HG02852 (cell line): Measurements from ENCODE around the gene MAPK12.
A peak's percentile ranks its signal among the peaks of the same experiment; 100 is the strongest.

Experiments used
- ATAC-seq: cut with Tn5 transposase; IDR thresholded peaks from one replicate; pipeline ENCODE4 v1.9.1; 2021; ENCODE audit warnings: mild to moderate bottlenecking, moderate library complexity; ENCODE audit not compliant: unreplicated experiment

The MAPK12 gene

DNA sequence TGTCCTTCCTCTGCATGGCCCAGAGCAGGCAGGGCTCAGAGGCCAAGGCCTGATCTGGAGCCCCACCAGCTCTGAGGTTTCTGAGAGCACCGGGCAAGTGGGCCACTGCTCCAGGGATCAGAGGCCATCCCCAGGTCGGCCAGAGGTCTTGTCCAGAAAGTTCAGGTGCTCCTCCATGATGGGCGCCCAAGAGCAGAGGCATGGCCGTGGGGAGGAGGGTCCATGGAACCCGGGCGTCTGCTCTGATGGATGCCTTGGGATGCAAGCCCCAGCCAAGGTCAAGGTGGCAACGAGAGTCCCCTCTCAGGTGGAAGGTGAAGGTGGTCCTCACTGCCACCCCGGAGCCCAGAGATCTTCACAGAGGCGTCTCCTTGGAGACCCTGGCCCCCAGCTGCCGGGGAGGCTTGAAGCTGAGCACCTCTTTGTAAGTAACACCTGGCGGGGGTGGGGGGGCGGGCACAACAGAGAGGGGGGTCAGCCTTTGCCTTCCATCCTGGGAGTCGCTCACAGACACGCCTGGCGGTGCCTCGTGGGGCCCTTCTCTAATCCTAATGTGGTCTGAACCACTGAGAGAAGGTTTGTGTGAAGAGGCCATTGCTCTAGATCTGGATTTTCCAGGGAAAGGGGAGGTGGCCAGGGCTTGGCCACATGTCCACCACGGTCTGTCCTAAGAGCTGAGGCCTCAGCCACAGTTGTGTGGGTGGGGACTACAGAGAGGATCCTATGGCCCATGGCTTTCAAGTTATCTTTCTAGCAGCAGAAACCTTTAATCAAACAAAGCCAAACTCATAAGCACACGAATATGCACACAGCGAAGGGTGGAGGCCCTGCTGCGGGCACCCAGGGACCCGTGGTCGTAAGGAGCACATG, 8.2 kb downstream of the MAPK12 start:
- ATAC-seq: no peak

DNA sequence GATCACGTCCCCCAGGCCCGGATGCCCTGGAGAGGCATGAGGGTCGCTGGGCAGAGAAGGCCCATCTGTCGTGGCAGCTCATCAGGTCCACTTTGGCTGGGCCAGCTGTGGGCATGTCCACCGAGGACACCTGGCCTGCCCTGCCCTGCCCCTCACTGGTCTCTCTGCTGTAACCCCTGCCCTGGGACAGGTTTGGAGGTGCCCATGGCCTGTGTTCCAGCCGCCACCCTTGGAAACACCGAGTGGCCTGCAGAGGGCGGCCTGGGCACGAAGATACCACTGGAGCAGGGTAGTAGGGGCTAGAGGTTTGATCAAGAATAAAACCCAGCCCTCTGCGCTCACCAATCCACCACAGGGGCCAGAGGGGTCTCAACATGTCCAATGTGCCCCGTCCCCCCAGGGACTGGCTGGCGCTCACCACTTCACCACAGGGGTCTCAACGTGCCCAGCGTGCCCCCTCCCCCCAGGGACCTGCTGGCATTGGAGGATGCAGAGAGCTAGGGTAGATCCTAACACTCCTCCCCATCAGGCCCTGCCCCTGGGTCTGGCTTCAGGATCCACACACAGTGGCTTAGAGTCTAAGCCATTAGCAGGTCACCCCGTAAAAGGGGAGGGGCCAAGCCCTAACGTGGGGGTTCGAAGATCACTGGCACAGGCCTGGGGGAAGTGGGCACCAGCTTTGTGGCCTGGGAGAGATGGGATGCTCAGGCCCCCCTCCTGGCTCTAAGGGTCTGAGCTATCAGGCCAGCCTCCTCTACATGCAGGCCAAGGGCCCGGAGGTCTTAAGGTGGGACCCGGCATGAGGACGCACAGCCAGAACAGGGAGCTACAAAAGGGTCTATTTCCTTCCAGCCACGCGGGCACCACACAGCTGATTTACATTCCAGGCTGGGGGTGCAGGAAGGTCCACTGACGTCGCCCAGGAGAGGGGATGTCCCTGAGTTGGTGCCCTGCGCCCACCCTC, 9.1 kb downstream of the MAPK12 start:
- no peak for ATAC-seq

DNA sequence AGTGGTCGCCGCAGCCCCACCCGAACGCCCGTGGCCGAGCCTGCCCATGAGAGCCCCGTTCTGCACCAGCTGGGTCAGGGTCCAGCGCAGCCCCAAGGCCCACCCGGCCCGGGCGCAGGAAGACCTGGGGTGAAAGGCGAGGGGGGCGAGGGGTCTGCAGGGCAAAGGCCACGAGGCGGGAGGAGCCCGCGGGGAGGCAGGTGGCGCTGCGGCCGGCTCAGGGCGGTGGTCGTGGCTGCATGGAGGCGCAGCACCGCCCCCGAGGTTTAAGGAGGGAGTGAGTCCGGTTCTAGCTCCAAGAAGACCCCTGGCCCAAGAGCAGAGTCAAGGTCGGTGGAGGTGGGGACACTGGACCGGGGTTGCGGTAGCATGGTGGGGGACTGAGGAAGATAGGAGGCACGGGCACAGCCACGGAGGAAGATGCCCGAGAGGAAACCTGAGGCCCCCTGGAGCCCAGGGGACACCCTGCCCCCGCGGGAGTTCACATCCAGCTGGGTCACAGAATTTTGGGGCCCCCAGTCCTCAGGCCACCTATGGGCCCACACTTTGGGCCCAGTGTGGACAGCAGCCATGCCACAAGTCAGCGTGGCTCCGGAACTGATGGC, 9.9 kb downstream of the MAPK12 start:
- no peak for ATAC-seq

DNA sequence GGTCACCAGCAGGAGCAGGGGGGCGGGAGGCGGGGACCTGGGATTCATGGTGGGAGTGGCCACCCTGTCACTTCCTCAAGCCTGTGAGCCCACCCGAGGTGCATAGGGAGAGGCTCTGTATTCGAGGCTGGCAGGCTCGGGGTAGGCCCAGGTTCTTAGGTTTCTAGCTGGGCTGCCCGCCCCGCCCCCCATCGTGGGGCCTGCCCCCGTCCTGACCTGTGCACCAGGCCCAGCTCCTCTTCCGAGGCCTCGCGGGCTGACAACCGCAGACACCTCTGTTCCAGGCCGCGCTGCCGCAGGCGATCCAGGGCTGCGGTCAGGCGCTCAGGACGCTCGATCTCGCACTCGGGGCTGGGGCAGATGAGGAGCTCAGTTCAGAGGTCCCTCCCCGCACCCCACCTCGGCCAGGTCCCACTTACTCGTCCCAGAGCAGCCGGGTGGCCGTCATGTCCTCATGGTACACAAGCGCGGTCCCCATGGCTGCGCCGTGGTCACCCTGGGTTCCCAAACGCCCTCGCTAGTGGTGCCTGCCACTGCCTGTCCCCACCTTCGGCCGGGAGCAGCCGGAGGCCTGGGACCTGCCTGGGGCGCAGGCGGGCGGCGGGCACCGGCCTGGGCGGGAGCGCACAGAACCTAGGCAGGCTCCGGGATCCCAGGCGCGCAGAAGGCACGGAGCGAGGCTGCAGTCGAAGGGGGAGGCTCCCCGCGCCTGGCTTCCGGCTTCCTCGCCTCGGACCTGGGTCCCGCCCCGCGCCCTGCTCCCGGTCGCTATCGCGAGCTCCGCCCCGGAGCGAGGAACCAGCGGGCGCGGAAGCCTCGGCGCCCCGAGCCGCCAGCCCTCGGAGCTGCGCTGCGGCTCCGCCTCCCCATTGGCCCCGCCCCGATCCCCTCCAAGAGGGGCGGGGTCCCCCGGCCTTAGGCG, 10.7 kb downstream of the MAPK12 start, which contains the start of gene HDAC10:
TSS of gene HDAC10 (minus strand) at position 711 of the 922 bp plus-strand sequence. CDS start at position 478, 233 bp downstream.
- ATAC-seq: peak; percentile 58

DNA sequence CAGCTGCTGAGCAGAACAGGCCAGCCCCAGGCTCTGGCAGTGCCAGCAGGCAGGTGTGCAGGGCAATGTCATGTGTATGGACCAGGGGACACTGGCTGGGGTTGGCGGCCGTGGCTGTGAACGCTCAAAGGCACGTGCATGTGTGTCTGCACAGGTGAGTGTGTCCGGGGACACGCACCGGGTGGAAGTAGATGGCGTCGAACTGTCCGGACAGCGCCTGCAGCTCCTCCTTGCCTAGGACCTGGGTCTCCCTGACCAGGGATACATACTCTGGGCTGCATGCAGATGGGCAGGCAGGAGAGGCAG, 11.3 kb downstream of the MAPK12 start:
- ATAC-seq: no peak

DNA sequence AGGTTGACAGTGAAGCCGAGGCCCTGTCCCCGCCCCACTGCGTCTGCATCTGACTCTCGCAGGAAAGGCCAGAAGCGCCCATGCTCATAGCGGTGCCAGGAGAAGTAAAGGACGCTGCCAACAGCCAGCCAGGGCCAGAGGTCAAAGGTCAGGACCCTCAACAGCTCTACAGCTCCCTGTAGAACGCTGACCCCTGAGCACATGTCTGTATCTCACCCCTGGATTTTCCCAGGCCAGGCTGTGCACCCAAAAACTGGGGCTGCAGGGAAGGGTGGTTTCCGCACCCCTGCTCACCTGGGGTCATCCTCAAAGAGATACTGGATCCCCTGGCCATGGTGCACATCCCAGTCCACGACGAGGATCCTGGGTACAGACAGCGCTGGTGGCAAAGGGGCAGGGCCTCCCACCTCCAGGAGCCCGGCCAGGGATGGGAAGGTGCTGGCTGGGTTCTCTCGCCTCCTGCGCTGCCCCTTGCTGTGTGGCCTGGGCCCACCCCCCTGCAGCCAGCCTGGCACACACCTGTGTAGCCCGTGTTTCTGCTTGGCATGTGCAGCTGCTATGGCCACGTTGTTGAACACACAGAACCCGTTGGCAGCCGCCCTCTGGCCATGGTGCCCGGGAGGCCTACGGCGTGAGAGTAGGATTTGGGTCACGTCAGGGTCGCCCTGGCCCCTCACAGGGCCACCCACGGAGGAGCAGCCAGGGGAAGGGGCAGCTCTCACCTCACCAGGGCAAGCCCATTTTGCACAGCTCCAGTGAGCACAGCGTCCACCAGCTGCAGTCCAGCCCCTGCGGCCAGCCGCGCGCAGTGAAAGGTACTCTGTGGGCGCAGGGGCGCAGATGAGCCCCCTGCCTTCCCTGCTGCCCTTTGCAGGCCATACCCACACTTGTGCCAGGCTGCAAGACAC, 11.9 kb downstream of the MAPK12 start:
- no peak for ATAC-seq

DNA sequence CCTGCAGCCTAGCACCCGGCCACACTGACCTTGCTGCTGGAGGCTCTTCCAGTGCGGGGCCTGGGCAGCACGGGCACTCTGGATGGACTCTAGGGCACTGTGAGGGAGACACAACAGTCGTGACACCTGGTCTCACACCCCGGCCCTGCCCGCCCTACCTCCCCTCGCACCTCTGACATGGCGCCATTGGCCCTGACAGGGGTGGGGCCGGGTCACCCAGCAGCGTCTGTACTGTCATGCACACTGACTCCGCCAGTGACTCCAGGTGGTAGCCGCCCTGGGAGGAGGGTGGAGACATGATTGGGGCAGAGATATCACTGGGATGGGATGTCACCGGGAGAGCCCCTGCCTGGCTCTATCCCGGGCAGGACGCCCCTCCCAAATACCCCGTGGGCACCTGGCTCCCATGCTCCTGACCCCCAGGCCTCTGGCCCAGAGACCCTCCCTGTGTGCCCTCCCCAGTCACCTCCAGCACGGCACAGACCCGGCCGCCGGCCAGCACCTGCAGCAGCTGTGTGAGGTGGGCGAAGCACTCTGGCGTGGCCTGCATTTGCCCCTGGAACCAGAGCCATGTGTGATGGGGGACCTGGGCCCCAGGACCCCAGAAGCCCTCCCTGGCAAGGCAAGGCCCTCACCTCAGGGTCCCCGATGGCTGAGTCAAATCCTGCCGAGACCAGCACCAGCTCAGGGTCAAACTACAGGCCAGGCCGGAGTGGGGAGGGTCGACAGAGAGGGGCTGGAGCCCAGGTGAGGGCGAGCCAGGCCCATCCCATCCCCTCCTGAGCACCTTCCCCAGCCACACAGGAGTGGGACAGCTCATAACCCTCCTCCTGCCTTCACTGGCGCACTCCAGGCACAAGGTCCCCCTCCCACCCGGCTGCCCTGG, 13.0 kb downstream of the MAPK12 start:
- no peak for ATAC-seq

DNA sequence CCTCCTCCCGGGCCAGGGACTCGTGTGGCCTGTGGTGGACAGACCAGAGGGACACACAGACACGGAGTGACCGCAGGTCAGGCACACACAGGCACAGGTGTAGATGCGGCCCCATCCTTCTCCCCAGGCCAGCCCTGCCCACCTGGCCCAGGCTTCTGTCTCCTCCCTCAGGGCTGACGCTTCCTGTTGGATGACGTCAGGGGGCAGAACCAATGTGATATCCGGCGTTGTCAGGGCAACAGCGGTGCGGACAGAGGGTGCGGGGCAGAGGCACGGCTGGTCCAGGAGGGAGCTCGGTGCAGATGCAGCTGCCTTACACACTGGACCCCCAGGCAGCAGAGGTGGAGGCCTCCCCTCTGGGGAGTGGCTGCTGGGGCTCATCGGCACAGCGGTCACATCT, 13.7 kb downstream of the MAPK12 start:
- ATAC-seq: no peak

DNA sequence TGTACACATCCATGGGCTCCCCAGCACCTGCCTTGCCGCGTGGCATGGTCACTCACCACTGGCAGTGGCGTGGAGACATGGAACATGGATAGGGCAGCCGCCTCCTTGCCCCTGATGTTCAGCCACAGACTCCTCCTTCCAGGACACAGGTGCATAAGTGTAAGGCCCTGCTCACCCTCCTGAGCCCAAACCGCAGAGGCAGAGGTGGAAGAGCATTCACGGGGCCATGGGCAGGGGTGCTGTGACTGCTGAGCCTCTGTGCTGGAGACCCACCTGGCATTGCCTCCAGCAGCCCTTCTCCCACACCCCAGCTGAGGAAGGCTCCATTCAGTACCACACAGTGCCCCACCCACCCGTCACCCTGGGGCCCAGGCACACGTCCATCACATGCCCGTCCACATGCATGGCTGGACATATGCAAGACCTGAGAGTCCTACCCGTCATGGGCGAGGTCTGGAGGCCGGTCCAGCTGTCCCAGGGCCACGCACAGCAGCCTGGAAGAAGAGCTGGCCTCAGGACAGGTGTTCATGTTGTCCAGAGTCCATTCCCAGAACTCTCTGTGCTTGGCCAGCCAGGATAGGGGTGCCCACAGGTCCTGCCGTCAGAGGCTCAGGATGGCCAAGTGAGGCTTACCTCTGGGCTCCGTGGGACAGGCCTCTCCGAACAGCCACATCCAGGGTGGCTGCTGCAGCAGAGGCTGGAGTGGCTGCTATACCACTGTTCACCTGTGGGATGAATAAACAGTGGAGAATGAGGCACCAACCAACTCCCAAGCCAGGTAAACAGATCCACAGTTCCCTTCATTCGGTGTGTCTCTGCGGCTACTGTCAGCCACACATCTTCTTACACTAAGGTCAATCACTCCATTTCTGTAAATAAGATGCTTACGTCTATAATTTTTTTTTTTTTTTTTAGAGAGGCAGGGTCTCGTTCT, 15.0 kb downstream of the MAPK12 start:
- ATAC-seq: no peak

DNA sequence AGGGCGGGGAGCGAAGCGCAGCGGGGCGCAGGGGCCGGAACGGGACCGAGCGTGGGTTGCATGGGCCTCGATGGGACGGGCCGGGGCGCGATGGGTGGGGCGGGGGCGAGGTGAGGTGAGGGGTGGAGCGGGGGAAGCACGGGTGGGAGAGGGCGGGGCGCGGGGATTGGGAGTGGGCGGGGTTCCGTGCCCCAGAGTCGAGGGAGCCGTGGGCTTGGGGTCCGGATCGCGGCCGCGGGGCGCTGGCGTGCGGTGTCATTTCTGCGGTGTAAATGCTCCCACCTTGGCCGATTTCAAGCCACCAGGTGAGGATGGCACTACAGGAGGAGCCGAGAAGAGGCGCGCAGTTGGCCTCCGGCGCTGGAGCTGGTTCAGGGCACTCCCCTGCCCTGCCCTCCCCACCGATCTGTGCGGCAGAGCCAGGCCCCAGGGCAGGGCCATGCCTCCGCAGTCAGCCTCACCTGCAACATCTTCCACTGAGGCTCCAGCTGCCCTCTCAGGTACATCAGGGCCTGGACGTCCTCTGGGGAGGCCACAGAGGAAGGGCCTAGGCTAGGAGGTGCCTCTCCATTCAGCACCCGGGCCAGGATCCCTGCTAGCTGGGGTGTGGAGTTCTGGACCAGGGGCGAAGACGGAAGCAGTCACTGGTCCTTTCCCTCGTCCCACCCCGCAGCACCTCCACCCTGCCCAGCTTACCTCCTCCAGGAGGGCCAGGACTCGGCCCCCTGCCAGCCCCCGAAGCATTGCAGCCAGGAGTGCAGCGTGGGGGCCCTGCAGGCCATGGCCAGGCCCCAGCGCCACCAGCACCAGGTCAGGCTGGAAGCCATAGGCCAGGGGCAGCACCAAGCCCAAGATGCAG, 16.0 kb downstream of the MAPK12 start:
- no peak for ATAC-seq

DNA sequence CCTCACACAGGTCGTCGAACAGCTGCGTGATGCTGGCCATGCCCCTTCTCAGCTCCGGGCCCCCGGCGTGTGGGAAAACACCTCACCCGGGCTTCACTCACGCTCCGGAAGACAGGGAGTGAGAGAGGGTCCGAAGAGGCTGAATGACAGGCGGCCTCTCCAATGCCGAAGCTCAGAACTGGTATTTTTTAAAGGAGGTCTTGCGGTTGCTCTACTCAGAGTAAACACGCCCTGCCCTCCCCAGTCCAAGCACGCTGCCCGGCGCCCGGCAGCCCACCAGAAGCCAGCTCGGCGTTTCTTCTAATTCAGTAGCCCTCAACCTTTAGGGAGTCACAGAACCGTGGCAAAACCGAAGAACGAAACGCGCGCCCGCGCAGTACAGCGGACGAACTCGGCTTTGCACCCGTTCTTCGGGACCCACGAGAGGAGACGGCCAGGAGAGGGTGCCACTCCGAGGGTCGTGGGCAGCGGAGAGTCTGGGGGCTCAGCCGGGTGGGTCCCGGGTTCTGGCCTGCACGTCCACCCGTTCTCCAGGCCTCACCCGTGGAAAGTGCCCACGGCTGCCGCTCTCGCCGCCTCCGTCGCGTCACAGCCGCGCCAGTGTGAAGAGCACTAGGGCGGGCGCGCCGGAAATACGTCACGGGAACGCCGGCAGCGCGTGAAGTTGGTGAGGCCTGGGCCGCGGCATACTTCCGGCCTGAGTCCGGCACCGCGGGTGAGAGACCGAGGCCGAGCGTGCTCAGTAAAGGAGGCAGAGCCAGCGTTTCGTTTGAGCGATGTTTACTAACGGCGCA, 16.9 kb downstream of the MAPK12 start, which contains the start of gene TUBGCP6:
TSS of gene TUBGCP6 (minus strand) at position 604 of the 794 bp plus-strand sequence. CDS start at position 40, 564 bp downstream.
- peak; percentile 64 for ATAC-seq

DNA sequence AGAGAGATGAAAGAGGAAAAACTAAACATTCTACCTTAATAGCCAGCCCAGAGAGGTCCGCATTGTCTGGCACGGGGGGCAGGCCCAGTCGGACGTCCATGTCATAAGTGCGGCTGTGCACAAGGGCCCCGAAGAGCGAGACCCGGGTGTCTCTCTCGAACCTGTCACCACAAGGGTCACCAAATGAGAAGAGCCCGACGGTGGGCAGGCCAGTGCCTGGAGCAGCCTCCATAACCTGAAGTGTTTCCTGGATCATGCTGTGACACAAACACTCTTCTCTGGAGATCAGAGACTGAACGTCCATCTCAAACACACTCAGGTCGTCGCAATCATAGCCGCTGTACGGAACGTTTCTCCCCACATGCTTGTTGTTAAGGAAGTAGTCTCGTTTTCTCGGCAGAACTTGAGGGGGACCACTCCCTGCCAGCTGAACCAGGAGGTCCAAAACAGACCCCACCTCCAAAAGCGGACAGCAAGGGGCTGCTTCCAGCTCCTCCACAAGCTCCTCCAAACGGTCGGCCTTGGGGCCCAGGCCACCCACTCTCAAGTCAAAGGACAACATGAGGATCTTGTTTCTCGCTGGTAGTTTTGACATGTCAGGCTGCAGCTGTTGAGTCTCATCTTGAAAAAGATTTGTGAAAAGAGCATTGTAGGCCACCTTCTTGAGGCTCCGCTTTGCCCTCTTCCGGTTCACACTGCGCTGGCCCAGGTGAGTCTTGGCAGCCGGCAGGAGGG, 17.6 kb downstream of the MAPK12 start:
- no peak for ATAC-seq

DNA sequence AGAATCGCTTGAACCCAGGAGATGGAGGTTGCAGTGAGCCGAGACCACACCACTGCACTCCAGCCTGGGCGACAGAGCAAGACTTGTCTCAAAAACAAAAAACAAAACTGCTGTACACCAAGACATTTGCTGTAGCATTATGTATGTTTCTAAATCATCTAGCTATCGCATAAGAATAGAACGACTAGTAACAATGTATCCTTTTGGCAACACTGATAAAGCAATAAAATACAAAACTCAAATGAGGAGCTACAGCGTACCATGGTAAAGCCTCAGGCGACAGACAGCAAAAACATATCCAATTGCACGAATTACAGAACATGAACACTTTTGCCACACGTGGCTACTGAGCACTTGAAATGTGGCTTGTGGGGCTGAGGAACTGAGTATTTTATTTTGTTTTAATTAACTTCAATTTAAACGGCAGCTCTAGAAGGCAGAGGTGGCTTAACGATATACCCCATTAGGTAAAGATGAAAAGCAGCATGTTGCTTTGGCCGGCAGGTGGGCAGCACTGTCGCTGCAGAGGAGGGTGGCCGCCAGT, 19.0 kb downstream of the MAPK12 start:
- no peak for ATAC-seq

DNA sequence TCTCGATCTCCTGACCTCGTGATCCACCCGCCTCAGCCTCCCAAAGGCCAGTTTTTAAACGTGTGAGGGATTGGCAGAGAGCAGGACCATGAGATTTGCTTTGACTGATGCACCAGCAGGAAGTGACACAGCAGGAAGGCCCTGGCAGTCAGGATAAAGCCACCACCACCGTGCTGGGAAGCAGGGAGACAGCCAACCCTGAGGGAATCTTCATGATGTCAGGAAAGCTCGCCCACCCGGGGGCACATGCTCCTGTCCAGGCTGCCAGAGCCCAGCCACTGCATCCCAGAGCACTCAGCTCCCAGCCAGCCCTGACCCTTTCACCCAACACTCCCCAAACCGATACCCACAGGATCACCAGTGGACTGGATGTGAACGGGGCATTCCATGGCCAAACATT, 22.7 kb downstream of the MAPK12 start:
- ATAC-seq: no peak
